Natural killer cell (primary cell): ENCODE measurements around the gene PTPRN2. TPM values are rescaled to one million over a fixed set of nuclear protein-coding genes. Genes with fewer than 3 reads are reported as not detected.

Experiments used
- ATAC-seq, 3 donors: fragments of 150-1000 bp in 2 of 3; fragments of 200-7000 bp in 1 of 3; cut with Tn5 transposase; 1 replicate in 1 of 3; 2 replicates in 2 of 3; pipeline ENCODE4 v1.10.0; 2021; ENCODE audit warnings: mild to moderate bottlenecking in 2 of 3, moderate library complexity in 2 of 3
- DNase-seq, 2 donors: peaks; one replicate each; pipeline versions ENCODE4 v3.0.0 to v3.0.0-alpha.2; 2013 to 2021; ENCODE audit warnings: mixed read lengths in 1 of 2
- H3K27ac ChIP-seq: one replicate; pipeline ENCODE4 v1.5.1; 2013; ENCODE audit warnings: mild to moderate bottlenecking, low read length
- H3K27me3 ChIP-seq: one replicate; pipeline ENCODE4 v1.6.1; 2013; ENCODE audit warnings: low read length; ENCODE audit not compliant: control insufficient read depth, insufficient read depth
- H3K36me3 ChIP-seq: one replicate; pipeline ENCODE4 v1.6.1; 2013; ENCODE audit warnings: low read length; ENCODE audit not compliant: control insufficient read depth, insufficient read depth
- H3K4me1 ChIP-seq: one replicate; pipeline ENCODE4 v1.6.1; 2013; ENCODE audit warnings: low read length; ENCODE audit not compliant: control insufficient read depth, insufficient read depth
- H3K4me3 ChIP-seq: one replicate; pipeline ENCODE4 v1.5.1; 2013; ENCODE audit warnings: low read length
- H3K9me3 ChIP-seq: one replicate; pipeline ENCODE4 v1.6.1; 2013; ENCODE audit warnings: low read length; ENCODE audit not compliant: control insufficient read depth, insufficient read depth
- H3K27ac Mint-ChIP-seq, 2 donors: one replicate each; pipeline ENCODE4 v1.8.0; 2022; ENCODE audit warnings: mild to moderate bottlenecking in 2 of 2, mixed read lengths in 2 of 2, moderate library complexity in 1 of 2
- H3K27me3 Mint-ChIP-seq, 2 donors: one replicate each; pipeline ENCODE4 v1.8.0; 2022; ENCODE audit warnings: low read depth in 2 of 2, mixed read lengths in 2 of 2
- H3K36me3 Mint-ChIP-seq: one replicate; pipeline ENCODE4 v1.8.0; 2022; ENCODE audit warnings: mixed read lengths
- H3K4me1 Mint-ChIP-seq, 2 donors: one replicate each; pipeline ENCODE4 v1.8.0; 2022; ENCODE audit warnings: mixed read lengths in 2 of 2
- H3K4me3 Mint-ChIP-seq: one replicate; pipeline ENCODE4 v1.8.0; 2022; ENCODE audit warnings: mild to moderate bottlenecking, moderate library complexity, mixed read lengths
- H3K9me3 Mint-ChIP-seq, 2 donors: one replicate each; pipeline ENCODE4 v1.8.0; 2022; ENCODE audit warnings: mixed read lengths in 2 of 2
- CTCF ChIP-seq: fragments of 200-600 bp; IDR thresholded peaks from one replicate; pipeline ENCODE4 v1.8.0; 2022; ENCODE audit warnings: antibody characterized with exemption
- WGBS: methylation state at CpG from one replicate; pipeline ENCODE4 v1.1.7; 2013; ENCODE audit warnings: missing lambda C conversion rate; ENCODE audit not compliant: insufficient coverage; 5-methylcytosine and 5-hydroxymethylcytosine counted together
- intact Hi-C: fragments of 100-400 bp; cut with micrococcal nuclease; formaldehyde crosslinking; loops from one replicate; pipeline ENCODE4 v1.14.2; 2022
- total RNA-seq, 4 donors: library from RNA; stranded (reverse); fragments of 120-200 nt in 1 of 4; gene quantifications; one replicate each; pipeline versions ENCODE4 v1.2.3 to v1.2.4, GENCODE V29; 2013 to 2022

Gene PTPRN2
- total RNA-seq, 3 donors from 2014 or later (not counting 1 experiment from before 2014, with no cell fraction given): 1.3 to 2.5 (median 1.9) TPM

- no peak for ATAC-seq
- H3K27ac ChIP-seq: no peak overlapping the region
- no peaks in the 10 kb centered on the region for H3K36me3 Mint-ChIP-seq
- peaks cover 2% of the 10 kb centered on the region for H3K27me3 ChIP-seq
- H3K9me3 Mint-ChIP-seq: no peaks in the 10 kb centered on the region
- H3K4me1 Mint-ChIP-seq: no peaks in the 10 kb centered on the region
- H3K27ac Mint-ChIP-seq: no peak overlapping the region
- H3K4me1 ChIP-seq: no peaks in the 10 kb centered on the region
- 90% methylated on average over 3 of the region's 3 CpGs for WGBS
- H3K9me3 ChIP-seq: no peaks in the 10 kb centered on the region
- H3K4me3 Mint-ChIP-seq: no peak overlapping the region
- DNase-seq: no peak
- no peaks in the 10 kb centered on the region for H3K36me3 ChIP-seq
- intact Hi-C loops: no loop called here
- H3K27me3 Mint-ChIP-seq: no peaks in the 10 kb centered on the region
- H3K4me3 ChIP-seq: no peak overlapping the region
- TF ChIP-seq CTCF: no peak
Observed at GRCh38 chr7:157605638-157606037, 982.0 kb downstream of the PTPRN2 start.

GRCh38 chr7:157604661-157605381, 982.8 kb downstream of the PTPRN2 start:
- Mint-ChIP-seq H3K27me3 (peaks cover 0 to 3% of the 10 kb centered on the region in 2 donors), H3K36me3 (no peaks in the 10 kb centered on the region), H3K4me3 (no peak overlapping the region), H3K4me1 (no peaks in the 10 kb centered on the region), H3K27ac (no peak overlapping the region), H3K9me3 (no peaks in the 10 kb centered on the region)
- Histone ChIP-seq H3K4me3 (no peak overlapping the region), H3K4me1 (no peaks in the 10 kb centered on the region), H3K9me3 (no peaks in the 10 kb centered on the region), H3K36me3 (no peaks in the 10 kb centered on the region), H3K27me3 (peaks cover 2% of the 10 kb centered on the region), H3K27ac (no peak overlapping the region)
- DNase-seq: no peak
- WGBS: 92% methylated on average over 21 of the region's 21 CpGs
- intact Hi-C loops: no loop called here
- ATAC-seq: no peak
- no peak for TF ChIP-seq CTCF

- no peaks in the 10 kb centered on the region for H3K4me1 Mint-ChIP-seq
- H3K27me3 Mint-ChIP-seq: peaks cover 0 to 3% of the 10 kb centered on the region in 2 donors
- H3K27ac ChIP-seq: no peak overlapping the region
- no peaks in the 10 kb centered on the region for H3K36me3 Mint-ChIP-seq
- DNase-seq (no peak), ATAC-seq (no peak)
- no peak overlapping the region for H3K4me3 Mint-ChIP-seq
- no peak for TF ChIP-seq CTCF
- no peaks in the 10 kb centered on the region for H3K9me3 ChIP-seq
- no peak overlapping the region for H3K27ac Mint-ChIP-seq
- 91% methylated on average over 21 of the region's 21 CpGs for WGBS
- H3K27me3 ChIP-seq: peaks cover 2% of the 10 kb centered on the region
- no peaks in the 10 kb centered on the region for H3K9me3 Mint-ChIP-seq
- H3K4me1 ChIP-seq: no peaks in the 10 kb centered on the region
- H3K36me3 ChIP-seq: no peaks in the 10 kb centered on the region
- no peak overlapping the region for H3K4me3 ChIP-seq
- intact Hi-C loops: no loop called here
Observed at GRCh38 chr7:157603716-157604115, 983.9 kb downstream of the PTPRN2 start.

- H3K27me3 ChIP-seq: peaks cover 2% of the 10 kb centered on the region
- no peaks in the 10 kb centered on the region for H3K9me3 ChIP-seq
- Mint-ChIP-seq H3K4me1 (no peaks in the 10 kb centered on the region), H3K27me3 (peaks cover 0 to 3% of the 10 kb centered on the region in 2 donors), H3K9me3 (no peaks in the 10 kb centered on the region), H3K4me3 (no peak overlapping the region), H3K36me3 (no peaks in the 10 kb centered on the region), H3K27ac (no peak overlapping the region)
- H3K27ac ChIP-seq: no peak overlapping the region
- no peaks in the 10 kb centered on the region for H3K36me3 ChIP-seq
- no peak for ATAC-seq
- TF ChIP-seq CTCF: no peak
- DNase-seq: no peak
- H3K4me1 ChIP-seq: no peaks in the 10 kb centered on the region
- H3K4me3 ChIP-seq: no peak overlapping the region
- WGBS: 88% methylated on average over 9 of the region's 9 CpGs
- intact Hi-C loops: no loop called here
Observed at GRCh38 chr7:157603005-157603404, 984.6 kb downstream of the PTPRN2 start.
